GM18951 (cell line): Measurements from ENCODE around the gene CFAP299.

Experiments used
- POLR2A ChIP-seq: IDR thresholded peaks from 4 replicates; pipeline ENCODE4 v1.6.1; 2011; ENCODE audit warnings: mild to moderate bottlenecking; ENCODE audit not compliant: insufficient read length, insufficient read depth; ENCODE audit errors: extremely low read depth
- in situ Hi-C: fragments of 300-500 bp; cut with MboI; formaldehyde crosslinking; loops from one replicate; pipeline ENCODE4 v1.12.0; 2022; ENCODE audit warnings: low sequenced_read_pairs, mixed read lengths, inconsistent platforms; ENCODE audit not compliant: unreplicated experiment

CFAP299 gene

DNA sequence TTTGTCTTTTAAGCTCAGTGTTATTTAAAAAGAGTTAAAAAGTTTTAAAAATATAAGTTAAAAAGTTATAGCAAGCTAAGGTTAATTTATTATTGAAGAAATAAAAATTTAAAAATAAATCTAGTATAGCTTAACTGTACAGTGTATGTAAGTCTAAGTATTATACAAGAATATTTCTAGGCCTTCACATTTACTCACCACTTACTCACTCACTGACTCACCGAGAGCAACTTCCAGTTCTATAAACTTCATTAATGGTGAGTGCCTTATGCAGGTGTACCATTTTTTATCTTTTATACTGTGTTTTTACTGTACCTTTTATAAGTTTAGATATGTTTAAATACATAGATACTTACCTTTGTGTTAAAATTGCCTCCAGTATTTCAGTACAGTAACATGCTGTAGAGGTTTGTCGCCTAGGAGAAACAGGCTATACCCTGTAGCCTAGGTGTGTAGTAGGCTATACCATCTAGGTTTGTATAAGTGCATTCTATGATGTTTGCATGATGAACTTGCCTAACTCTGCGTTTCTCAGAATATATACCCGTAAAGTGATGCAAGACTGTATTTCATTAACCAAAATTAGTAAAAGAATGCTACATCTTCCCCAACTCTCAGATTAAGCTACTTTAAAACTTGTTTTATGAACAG lies 202.9 kb downstream of the CFAP299 start:
- in situ Hi-C loops = no loop called here
- TF ChIP-seq POLR2A = no peak

DNA sequence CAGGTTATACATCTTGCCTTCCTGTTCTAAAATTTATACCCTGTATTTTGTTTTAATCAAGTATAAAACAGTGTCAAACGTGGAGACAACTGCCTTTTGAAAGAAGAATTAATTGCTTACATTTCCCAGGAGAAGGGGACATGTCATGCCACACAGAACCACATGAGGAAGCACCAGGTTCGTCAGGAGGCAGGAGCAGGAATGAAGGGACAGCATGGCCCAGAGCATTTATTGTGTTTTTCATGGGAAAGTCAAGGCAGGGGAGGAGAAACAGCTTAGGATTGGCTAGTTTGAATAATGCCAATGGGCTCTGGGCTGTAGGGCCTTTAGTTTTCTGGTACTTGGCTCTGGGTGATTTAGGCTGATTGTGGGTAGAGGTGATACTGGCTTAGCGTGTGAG lies 203.7 kb downstream of the CFAP299 start:
- no peak for TF ChIP-seq POLR2A
- in situ Hi-C loops = no loop called here

DNA sequence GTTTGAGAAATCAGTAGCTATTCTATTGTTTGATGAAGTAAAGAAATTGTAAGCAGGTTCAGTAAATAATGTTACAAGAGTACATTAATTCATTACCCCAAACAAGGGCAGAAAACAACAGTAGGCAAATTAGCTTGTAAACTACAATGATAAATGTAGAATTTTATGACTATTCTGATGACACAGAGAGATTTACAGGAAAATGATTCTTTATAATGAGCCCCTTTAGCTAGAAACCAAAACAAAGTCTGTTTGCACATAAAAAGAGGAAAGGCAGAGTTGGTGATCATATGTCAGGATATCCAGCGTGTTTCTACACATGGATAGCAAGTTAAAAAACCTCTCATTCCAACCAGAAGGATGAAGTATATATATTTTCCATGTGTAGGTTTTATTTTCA lies 204.8 kb downstream of the CFAP299 start:
- in situ Hi-C loops = no loop called here
- TF ChIP-seq POLR2A = no peak

DNA sequence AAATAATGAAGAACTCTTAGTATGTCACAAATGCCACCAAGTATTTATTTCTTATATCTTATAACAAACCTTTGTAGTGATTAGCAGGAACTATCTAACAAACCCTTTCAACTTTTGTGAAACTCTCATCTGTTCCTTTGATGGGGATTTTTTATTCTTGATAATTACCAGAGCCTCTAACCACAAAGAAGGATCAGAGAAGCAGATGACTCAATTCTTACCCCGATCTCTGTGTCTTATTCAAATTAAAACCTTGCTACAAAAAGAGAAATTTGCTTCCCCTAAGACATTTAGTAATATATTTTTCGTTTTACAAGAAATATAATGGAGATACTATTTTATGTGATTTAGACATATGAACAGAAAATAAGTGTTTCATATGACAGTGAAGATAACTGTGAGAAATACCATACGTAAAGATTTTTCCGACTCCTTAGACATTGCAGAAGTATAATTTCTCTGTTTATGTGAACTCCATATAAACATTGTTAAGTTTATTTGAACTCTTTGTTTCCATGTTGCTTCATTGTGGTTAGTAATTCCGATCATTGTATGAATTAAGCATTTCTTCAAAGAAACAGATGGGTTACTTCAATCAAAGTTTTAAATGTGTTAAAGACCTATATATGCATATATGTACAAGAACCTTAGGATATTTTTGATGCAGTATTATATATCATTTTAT lies 205.4 kb downstream of the CFAP299 start:
- TF ChIP-seq POLR2A = no peak
- in situ Hi-C loops = no loop called here

DNA sequence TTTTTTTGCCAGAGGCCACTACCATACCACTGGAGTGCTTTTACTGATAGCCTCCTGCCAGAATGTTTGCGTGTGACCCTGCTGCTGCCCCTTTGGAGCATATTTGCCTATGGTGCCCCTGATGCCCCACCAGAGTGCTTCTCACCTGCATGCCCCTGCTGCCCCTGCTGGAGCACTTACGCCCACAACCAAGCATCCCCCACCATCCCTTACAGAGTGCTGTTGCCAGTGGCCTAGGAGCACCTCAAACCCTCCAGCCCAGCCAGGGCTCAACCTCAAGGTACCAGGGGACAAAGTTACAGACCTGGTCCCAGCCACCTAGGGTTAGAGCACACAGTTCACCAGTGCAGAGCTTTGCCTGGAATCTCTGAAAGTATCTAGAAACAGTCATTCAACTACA lies 207.2 kb downstream of the CFAP299 start:
- no peak for TF ChIP-seq POLR2A
- in situ Hi-C loops = no loop called here

DNA sequence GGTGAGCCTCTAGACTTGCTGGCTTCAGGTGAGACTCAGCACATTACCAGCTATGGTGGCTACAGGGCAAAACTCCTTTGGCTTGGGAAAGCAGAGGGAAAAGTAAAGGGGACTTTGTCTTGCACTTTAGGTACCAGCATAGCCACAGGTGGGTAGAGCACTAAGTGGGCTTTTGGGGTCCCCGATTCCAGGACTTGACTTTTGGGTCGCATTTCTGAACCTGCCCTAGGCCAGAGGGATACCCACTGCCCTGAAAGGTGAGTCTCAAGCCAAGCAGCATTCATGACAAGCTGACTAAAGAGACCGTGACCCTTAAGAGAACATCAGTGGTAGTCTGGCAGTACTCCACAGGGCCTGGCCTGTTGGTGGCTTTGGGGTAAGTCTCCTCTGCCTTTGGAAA lies 224.8 kb downstream of the CFAP299 start:
- TF ChIP-seq POLR2A = no peak
- in situ Hi-C loops = no loop called here

DNA sequence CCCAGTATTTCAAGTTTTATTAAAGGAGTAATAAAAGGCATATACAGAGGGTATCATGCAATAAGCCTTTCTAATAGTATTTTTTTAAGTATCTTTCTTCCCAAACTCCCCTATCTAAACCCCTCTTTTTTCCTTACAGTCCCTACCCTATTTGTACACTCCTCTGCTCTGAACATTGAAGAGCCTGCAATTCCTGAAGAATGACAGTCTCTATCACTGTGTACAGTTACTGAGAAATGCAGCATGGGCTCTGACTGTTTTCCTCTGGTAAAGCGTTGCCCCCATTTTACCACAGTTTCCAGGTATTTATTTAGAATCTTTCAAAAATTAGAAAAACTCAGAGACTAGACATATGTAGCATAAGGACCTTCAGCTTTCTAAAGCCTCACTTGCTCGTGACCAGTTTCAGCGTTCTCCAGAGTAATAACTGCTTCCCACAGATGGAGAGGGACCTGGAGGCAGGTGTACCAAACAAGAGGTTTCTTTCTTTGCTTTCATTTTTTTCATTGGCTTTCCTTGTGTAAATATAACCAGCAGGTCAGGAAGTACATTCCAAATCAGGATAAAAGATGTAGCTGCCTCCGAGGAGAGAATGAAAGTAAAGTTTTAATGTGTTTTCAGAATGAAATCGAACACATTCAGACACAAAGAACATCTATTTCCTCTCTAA lies 230.8 kb downstream of the CFAP299 start:
- no peak for TF ChIP-seq POLR2A
- in situ Hi-C loops = no loop called here

DNA sequence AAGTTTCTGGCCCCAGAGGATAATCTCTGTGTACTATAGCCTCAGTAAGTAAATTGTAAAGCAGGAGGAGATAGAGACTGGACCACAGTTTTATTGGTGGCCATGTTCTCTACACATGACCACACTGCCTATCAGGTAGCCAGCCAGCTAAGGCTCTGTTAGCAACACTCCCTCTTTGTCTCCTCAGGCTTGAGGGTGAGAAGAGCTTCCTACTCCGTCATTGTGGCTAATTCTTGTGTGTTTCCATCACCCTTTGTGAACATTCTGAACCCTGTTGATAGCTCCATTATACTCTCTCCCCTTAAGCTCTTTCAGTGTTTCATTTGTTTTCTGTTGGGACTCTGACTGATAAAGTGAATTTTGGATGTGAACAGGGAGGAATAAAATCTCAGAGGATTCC lies 233.4 kb downstream of the CFAP299 start:
- no peak for TF ChIP-seq POLR2A
- in situ Hi-C loops = no loop called here

DNA sequence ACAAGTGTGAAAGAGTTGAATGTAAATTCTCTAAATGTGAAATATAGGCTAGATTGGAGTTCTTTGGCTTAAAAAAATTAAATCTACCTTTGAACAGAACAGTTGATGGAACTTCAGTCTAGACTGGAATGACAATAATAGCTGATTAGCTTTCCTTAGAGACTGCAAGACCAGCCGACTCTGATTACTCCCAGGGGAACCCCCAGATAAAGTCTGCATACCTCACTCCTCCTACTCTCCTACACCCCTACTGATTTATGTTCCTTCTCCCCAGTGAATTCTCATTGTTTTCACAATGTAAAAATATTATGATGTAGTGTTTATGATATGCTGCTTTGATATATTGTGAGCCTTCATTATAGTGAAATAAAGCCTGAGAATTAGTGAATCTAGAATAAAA lies 241.3 kb downstream of the CFAP299 start:
- TF ChIP-seq POLR2A = no peak
- in situ Hi-C loops = no loop called here

DNA sequence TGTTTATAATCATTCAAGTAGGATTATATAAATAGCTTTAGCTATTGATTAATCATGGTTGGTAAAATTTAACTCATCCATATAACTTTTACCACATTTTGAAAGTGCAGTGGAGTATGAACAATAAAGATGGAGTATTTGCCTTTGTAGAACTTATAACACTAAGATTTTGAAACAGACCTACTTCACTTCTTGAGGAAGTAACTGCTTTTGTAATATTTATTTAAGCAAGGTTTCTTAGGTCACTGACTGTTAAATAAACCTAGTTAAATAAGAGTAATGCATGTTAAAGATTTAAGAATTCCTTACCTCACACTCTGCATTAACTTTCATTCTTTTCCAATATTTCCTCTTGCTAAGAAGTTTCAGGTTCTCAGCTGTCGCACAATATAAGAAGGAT lies 242.5 kb downstream of the CFAP299 start:
- no peak for TF ChIP-seq POLR2A
- in situ Hi-C loops = no loop called here

DNA sequence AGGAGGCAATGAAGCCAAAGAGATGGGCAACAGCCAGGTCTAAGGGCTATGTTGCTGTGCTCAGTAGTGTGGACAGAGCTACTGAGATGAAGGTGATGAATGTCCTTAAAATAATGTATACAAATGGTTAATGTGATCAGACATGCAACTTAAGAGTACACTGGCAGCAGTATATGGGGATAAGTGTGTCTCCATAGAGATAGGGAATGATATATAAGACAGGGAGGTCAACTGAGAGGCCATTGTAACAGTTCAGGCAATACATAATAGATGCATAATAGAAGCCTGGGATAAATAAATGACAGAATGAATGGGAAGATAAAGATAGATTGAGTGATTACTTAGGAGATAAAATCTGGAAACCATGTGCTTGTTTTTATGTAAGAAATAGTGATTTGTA lies 250.0 kb downstream of the CFAP299 start:
- in situ Hi-C loops = no loop called here
- TF ChIP-seq POLR2A = no peak

DNA sequence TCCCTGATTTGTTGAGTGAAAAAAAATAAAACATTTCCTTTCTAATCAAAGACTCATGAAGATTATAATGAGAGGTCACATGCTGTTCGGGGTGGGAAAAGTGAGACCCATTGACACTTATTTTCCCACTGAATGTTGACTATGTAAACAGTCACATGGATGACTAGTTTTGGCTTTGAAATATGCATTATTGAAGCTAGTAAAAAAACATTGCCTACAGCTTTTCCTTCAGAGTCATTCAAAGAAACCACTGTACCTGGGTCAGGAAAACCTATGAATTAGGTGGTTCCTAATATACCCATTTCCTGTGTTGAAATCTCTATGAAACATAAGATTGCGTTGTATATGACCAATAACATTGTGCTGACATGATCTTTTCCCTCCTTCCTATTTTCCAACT lies 251.2 kb downstream of the CFAP299 start:
- in situ Hi-C loops = no loop called here
- no peak for TF ChIP-seq POLR2A

DNA sequence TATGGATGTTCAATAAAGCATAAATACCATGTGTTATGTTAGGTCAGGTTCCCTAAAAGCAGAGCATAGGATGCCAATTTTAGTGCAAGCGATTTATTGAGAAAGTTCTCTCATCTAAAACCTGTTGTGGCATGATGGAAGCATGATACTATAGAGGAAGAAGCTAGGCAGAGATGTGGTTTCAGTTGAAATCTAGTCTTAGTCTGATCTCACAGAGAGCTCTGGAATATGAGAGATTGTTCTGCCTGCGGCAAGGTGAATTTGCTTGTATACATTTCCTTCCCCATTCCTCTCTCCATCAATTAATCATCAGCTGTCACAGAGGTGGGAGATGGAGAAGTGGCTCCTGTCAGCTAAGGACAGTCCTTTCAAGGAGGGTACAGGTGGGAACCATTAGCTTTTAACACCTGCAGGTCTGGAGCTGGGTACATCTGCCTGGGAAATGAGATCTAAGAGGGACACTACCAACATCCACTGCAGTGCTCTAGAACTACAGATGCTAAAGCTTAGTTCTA lies 252.4 kb downstream of the CFAP299 start:
- no peak for TF ChIP-seq POLR2A
- in situ Hi-C loops = no loop called here

DNA sequence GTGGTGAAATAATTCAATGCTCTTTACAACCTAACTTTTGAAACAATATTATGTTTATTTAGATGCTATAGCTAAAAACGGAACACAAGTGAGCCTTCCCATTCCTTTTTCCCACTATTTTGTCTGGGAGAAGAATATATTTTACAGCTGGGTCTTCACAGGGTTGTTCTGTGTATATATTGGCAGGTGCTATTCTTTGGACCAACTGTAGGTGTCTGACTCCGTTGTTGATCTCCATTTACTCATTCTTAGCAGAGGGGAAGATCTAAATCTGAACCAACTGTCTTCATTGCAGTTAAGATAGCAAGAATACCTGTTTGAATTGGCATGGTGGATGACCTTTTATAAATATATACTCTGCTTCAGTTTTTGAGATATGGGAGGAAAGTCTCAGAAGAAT lies 257.4 kb downstream of the CFAP299 start:
- in situ Hi-C loops = no loop called here
- TF ChIP-seq POLR2A = no peak

DNA sequence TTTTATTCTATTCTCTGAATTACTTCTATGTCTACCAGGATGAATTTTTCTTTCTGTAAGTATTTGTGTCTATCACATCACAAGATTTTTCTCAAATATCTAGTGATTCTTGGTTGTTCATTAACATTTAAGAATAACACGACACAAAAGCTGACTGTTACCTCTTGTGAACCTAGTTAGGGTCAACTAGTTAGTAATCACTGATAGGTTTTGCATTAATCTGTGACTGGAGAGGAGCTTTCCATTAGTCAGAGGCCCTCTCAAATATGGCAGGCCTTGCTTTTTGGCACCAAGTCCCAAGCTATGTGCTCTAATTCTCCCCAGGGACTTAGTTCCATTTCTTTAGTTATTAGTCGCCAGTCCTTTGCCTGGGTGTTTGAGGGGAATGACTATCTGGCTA lies 259.2 kb downstream of the CFAP299 start:
- in situ Hi-C loops = no loop called here
- TF ChIP-seq POLR2A = no peak
